Iris pigment epithelial cell (primary cell): ENCODE results near the gene HNRNPLL.
"Not testable (repeated sequence)": the region's sequence is repeated elsewhere in the genome, so short reads cannot be mapped to it uniquely, and the experiment has no call there.

Experiments
- DNase-seq: peaks from one replicate; pipeline ENCODE4 v3.0.0-alpha.2; 2011; ENCODE audit warnings: low read depth

HNRNPLL gene

GRCh38 chr2:38602732-38603401 lies at the start of gene HNRNPLL:
Gene HNRNPLL, minus strand, starts transcription at chr2:38602928. Its CDS starts 302 bp downstream, at chr2:38602626.
- peak; percentile 99 for DNase-seq

- no peak for DNase-seq
Measured at GRCh38 chr2:38650717-38651116, 48.0 kb upstream of the HNRNPLL start.

GRCh38 chr2:38650012-38650411 lies 47.3 kb upstream of the HNRNPLL start:
- no peak for DNase-seq

GRCh38 chr2:38649176-38649728 lies 46.5 kb upstream of the HNRNPLL start:
- no peak for DNase-seq

- peak; percentile 35 for DNase-seq
Measured at GRCh38 chr2:38648107-38648761, 45.5 kb upstream of the HNRNPLL start.

GRCh38 chr2:38643683-38644511 lies 41.2 kb upstream of the HNRNPLL start:
- not testable (repeated sequence) for DNase-seq

- DNase-seq, result no peak
Measured at GRCh38 chr2:38643021-38643671, 40.4 kb upstream of the HNRNPLL start.

GRCh38 chr2:38642373-38643017 lies 39.8 kb upstream of the HNRNPLL start:
- not testable (repeated sequence) for DNase-seq

- DNase-seq, result no peak
Measured at GRCh38 chr2:38636069-38636468, 33.3 kb upstream of the HNRNPLL start.

- no peak for DNase-seq
Measured at GRCh38 chr2:38635139-38635538, 32.4 kb upstream of the HNRNPLL start.

GRCh38 chr2:38634684-38635083 lies 32.0 kb upstream of the HNRNPLL start:
- DNase-seq, result no peak

GRCh38 chr2:38633895-38634294 lies 31.2 kb upstream of the HNRNPLL start:
- DNase-seq, result no peak

- DNase-seq, result no peak
Measured at GRCh38 chr2:38632980-38633379, 30.3 kb upstream of the HNRNPLL start.

GRCh38 chr2:38631976-38632375 lies 29.2 kb upstream of the HNRNPLL start:
- no peak for DNase-seq

GRCh38 chr2:38629684-38630083 lies 27.0 kb upstream of the HNRNPLL start:
- no peak for DNase-seq

GRCh38 chr2:38627391-38627790 lies 24.7 kb upstream of the HNRNPLL start:
- DNase-seq, result no peak

GRCh38 chr2:38626326-38627035 lies 23.8 kb upstream of the HNRNPLL start:
- no peak for DNase-seq

- DNase-seq, result no peak
Measured at GRCh38 chr2:38622210-38622609, 19.5 kb upstream of the HNRNPLL start.

- no peak for DNase-seq
Measured at GRCh38 chr2:38621018-38621417, 18.3 kb upstream of the HNRNPLL start.

GRCh38 chr2:38620282-38620977 lies 17.7 kb upstream of the HNRNPLL start:
- peak; percentile 59 for DNase-seq
